Activated CD8-positive, alpha-beta memory T cell treated with anti-CD3 and anti-CD28 coated beads, Interleukin-2, amount 10 ng/mL, durations not matched to agents 7 days and 5 days (primary cell): ENCODE measurements around the gene CRYBA4. TPM values are rescaled to one million over a fixed set of nuclear protein-coding genes. Genes with fewer than 3 reads are reported as not detected.
A peak's percentile ranks its signal among the peaks of the same experiment; 100 is the strongest.

Source experiments
- ATAC-seq: fragments of 150-1000 bp; cut with Tn5 transposase; one replicate; pipeline ENCODE4 v1.10.0; 2021; ENCODE audit warnings: moderate library complexity
- CTCF ChIA-PET: fragments of 350-600 bp; sonication (Branson Sonifier 250); formaldehyde crosslinking; loops from one replicate; lab custom pipeline; 2021; ENCODE audit warnings: antibody characterized with exemption; lab: Charles Lee
- DNase-seq: peaks from one replicate; pipeline ENCODE4 v3.0.0-alpha.2; 2020
- H3K27ac Mint-ChIP-seq: one replicate; pipeline ENCODE4 v1.8.0; 2021; ENCODE audit warnings: mild to moderate bottlenecking, mixed read lengths
- H3K27me3 Mint-ChIP-seq: one replicate; pipeline ENCODE4 v1.8.0; 2021; ENCODE audit warnings: mixed read lengths
- H3K36me3 Mint-ChIP-seq: one replicate; pipeline ENCODE4 v1.8.0; 2021; ENCODE audit warnings: mild to moderate bottlenecking, mixed read lengths
- H3K4me1 Mint-ChIP-seq: one replicate; pipeline ENCODE4 v1.8.0; 2021; ENCODE audit warnings: mixed read lengths
- H3K4me3 Mint-ChIP-seq: one replicate; pipeline ENCODE4 v1.8.0; 2021; ENCODE audit warnings: mild to moderate bottlenecking, moderate library complexity, mixed read lengths
- H3K9me3 Mint-ChIP-seq: one replicate; pipeline ENCODE4 v1.8.0; 2022; ENCODE audit warnings: low read depth, mixed read lengths
- total RNA-seq, 2 experiments: library from RNA; stranded (reverse); gene quantifications; one replicate each; pipeline ENCODE4 v1.2.3, GENCODE V29; 2021

Gene CRYBA4
- total RNA-seq, 2 experiments from 2014 or later: 0.38 TPM; not detected in 1

DNA sequence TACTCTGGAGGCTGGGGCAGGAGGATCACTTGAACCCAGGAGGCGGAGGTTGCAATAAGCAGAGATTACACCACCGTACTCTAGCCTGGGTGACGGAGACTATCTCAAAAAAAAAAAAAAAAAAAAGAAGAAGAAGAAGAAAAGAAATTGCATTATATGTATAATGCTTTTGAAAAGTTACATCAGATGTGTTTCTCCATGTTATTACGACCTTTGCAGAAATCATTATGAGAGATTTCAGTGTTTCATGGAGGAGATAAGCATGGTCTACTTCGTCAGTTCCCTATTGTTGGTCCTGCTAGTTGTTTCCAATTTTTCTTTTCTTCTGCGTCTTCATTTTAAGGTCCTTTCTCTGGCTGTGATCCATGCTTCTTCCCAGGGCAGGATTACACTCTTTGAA is 38.6 kb downstream of the CRYBA4 start:
- ATAC-seq: no peak
- Mint-ChIP-seq H3K4me1 (peaks cover 60% of the 10 kb centered on the region), H3K9me3 (no peaks in the 10 kb centered on the region), H3K27ac (no peak overlapping the region), H3K4me3 (no peak overlapping the region), H3K36me3 (peaks cover 14% of the 10 kb centered on the region), H3K27me3 (no peaks in the 10 kb centered on the region)
- DNase-seq: no peak
- CTCF ChIA-PET: interaction anchor here (0.9 to 1.4 kb wide), 2 partner anchors 10 to 28 kb away, joined by 3 read pairs; no protein-coding TSS in a partner anchor

DNA sequence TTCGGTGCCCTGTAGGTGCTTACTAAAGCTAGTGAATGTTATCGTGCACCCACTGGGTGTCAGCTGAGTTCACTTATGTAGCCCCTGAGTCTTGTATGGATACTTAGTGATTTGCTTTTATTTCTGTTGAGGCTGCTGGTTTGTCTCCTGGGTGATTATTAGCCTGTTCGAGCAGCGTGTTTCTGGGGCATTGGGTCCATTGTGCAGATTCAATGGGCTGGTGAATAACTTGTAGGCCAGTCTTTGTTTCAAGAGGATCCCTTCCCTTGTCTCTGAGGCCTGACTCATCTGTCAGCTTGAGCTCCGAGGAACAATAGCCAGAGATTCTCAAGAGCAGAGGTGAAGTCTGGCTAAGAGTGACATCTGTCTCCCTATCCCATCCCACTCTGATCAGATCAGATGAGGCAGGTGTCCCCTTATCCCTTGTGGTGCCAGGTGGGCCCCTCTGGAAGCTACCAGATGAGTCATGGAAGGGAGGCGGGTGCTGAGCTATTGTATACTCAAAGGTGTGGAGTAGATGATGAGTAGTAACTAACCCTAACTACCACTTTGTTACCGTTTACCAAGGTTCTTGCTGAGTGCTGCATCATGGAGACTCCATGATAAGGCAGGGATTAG is 39.3 kb downstream of the CRYBA4 start:
- ATAC-seq: no peak
- no peak for DNase-seq
- no peak overlapping the region for H3K4me3 Mint-ChIP-seq

GRCh38 chr22:26662160-26662559 is 40.4 kb downstream of the CRYBA4 start:
- DNase-seq: no peak
- no peak overlapping the region for H3K27ac Mint-ChIP-seq
- H3K36me3 Mint-ChIP-seq: peaks cover 17% of the 10 kb centered on the region
- H3K4me1 Mint-ChIP-seq: peaks cover 73% of the 10 kb centered on the region
- ATAC-seq: no peak
- no peaks in the 10 kb centered on the region for H3K9me3 Mint-ChIP-seq
- H3K27me3 Mint-ChIP-seq: no peaks in the 10 kb centered on the region
- CTCF ChIA-PET: interaction anchor here (7.2 kb wide), 1 partner anchor 160 kb away, joined by 69 read pairs; no protein-coding TSS in a partner anchor
- no peak overlapping the region for H3K4me3 Mint-ChIP-seq

More for the DNA sequence above, 39.3 kb downstream of the CRYBA4 start:
- CTCF ChIA-PET: interaction anchor here (0.9 to 7.2 kb wide), 3 partner anchors 11 to 159 kb away, joined by 3 to 69 read pairs (median 3); no protein-coding TSS in a partner anchor
- Mint-ChIP-seq H3K4me1 (peaks cover 67% of the 10 kb centered on the region), H3K27me3 (no peaks in the 10 kb centered on the region), H3K36me3 (peaks cover 16% of the 10 kb centered on the region), H3K27ac (peak overlapping the region; percentile 6), H3K9me3 (no peaks in the 10 kb centered on the region)

DNA sequence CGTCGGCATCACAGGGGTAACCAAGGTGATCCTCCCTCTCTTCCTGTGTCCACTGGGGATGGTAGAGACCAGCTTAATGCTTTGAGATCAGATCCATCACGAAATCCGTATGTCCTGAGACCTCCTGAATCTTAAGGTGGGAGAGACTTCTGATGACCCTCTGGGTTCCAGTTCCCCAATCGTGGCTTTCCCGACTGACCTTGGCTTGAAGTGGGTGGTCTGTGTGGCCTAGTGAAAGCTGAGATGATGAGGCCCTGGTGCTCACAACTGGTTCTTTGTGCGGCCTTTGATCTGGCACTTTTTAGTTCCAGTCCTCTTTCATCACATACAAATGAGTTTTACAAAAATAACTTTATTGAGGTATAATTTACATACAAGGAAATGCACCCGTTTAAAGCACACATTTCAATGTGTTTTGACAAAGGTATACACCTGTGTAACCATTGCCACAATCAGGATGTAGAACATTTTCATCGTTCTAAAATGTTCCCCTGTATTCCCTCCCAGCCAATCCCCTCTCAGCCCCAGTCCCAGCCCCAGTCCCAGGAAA is 41.7 kb downstream of the CRYBA4 start:
- Mint-ChIP-seq H3K4me1 (peaks cover 71% of the 10 kb centered on the region), H3K27me3 (no peaks in the 10 kb centered on the region), H3K9me3 (no peaks in the 10 kb centered on the region), H3K36me3 (peaks cover 21% of the 10 kb centered on the region), H3K4me3 (no peak overlapping the region), H3K27ac (no peak overlapping the region)
- ATAC-seq: no peak
- CTCF ChIA-PET: interaction anchor here (0.8 to 7.2 kb wide), 5 partner anchors 9 to 180 kb away, joined by 3 to 69 read pairs (median 10); partner anchors contain the start of genes HPS4, SRRD and TFIP11
- DNase-seq: no peak

- Mint-ChIP-seq H3K36me3 (peaks cover 28% of the 10 kb centered on the region), H3K4me3 (no peak overlapping the region)
- peak; percentile 14 for ATAC-seq
Observed at GRCh38 chr22:26665813-26666231, 44.1 kb downstream of the CRYBA4 start.

GRCh38 chr22:26667140-26667539 is 45.4 kb downstream of the CRYBA4 start:
- no peak overlapping the region for H3K4me3 Mint-ChIP-seq
- H3K36me3 Mint-ChIP-seq: peaks cover 28% of the 10 kb centered on the region
- CTCF ChIA-PET: interaction anchor here (0.7 to 7.2 kb wide), 3 partner anchors 10 to 180 kb away, joined by 3 to 69 read pairs (median 3); partner anchors contain the start of gene MIAT
- H3K27ac Mint-ChIP-seq: peak overlapping the region; percentile 62
- ATAC-seq (no peak), DNase-seq (no peak)
- no peaks in the 10 kb centered on the region for H3K27me3 Mint-ChIP-seq
- H3K4me1 Mint-ChIP-seq: peaks cover 81% of the 10 kb centered on the region
- H3K9me3 Mint-ChIP-seq: no peaks in the 10 kb centered on the region

More at GRCh38 chr22:26665813-26666231, 44.1 kb downstream of the CRYBA4 start:
- Mint-ChIP-seq H3K4me1 (peaks cover 76% of the 10 kb centered on the region), H3K9me3 (no peaks in the 10 kb centered on the region), H3K27me3 (no peaks in the 10 kb centered on the region), H3K27ac (peak overlapping the region; percentile 86)
- DNase-seq: no peak
- CTCF ChIA-PET: interaction anchor here (0.6 to 7.2 kb wide), 16 partner anchors 9 to 236 kb away, joined by 3 to 69 read pairs (median 4); partner anchors contain the start of genes HPS4, MIAT, SRRD and TPST2

DNA sequence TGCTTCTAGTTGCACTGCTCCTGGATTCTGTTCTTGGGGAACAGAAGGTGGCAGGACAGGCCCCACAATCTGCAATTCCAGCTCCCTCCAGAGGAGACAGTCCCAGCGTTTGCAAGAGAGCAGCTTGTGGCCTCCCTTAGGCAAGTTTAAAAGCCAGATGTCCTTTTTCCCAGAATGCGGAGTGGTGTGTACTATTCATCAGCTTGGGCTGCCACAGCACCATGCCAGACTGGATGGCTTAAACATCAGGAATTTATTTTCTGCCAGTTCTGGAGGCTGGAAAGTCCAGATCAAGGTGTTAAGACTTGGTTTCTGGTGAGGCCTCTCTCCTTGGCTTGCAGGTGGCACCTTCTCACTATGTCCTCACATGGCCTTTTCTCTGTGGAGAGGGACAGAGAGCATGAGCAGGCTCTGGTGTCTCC is 47.3 kb downstream of the CRYBA4 start:
- peaks cover 75% of the 10 kb centered on the region for H3K4me1 Mint-ChIP-seq
- DNase-seq (no peak), ATAC-seq (no peak)
- H3K9me3 Mint-ChIP-seq: no peaks in the 10 kb centered on the region
- H3K27ac Mint-ChIP-seq: peak overlapping the region; percentile 65
- H3K27me3 Mint-ChIP-seq: no peaks in the 10 kb centered on the region
- H3K4me3 Mint-ChIP-seq: no peak overlapping the region
- H3K36me3 Mint-ChIP-seq: peaks cover 21% of the 10 kb centered on the region
- CTCF ChIA-PET: interaction anchor here (0.5 to 1.1 kb wide), 2 partner anchors 10 to 26 kb away, joined by 3 to 4 read pairs; no protein-coding TSS in a partner anchor

GRCh38 chr22:26670459-26670858 is 48.7 kb downstream of the CRYBA4 start:
- H3K36me3 Mint-ChIP-seq: peaks cover 28% of the 10 kb centered on the region
- peak overlapping the region; percentile 93 for H3K4me3 Mint-ChIP-seq
- H3K4me1 Mint-ChIP-seq: peaks cover 75% of the 10 kb centered on the region
- H3K9me3 Mint-ChIP-seq: no peaks in the 10 kb centered on the region
- H3K27me3 Mint-ChIP-seq: no peaks in the 10 kb centered on the region
- no peak for DNase-seq
- H3K27ac Mint-ChIP-seq: peak overlapping the region; percentile 97
- CTCF ChIA-PET: interaction anchor here (0.6 to 3.2 kb wide), 3 partner anchors 13 to 1913 kb away, joined by 4 to 14 read pairs (median 5); partner anchors contain the start of gene MIAT
- ATAC-seq: no peak

DNA sequence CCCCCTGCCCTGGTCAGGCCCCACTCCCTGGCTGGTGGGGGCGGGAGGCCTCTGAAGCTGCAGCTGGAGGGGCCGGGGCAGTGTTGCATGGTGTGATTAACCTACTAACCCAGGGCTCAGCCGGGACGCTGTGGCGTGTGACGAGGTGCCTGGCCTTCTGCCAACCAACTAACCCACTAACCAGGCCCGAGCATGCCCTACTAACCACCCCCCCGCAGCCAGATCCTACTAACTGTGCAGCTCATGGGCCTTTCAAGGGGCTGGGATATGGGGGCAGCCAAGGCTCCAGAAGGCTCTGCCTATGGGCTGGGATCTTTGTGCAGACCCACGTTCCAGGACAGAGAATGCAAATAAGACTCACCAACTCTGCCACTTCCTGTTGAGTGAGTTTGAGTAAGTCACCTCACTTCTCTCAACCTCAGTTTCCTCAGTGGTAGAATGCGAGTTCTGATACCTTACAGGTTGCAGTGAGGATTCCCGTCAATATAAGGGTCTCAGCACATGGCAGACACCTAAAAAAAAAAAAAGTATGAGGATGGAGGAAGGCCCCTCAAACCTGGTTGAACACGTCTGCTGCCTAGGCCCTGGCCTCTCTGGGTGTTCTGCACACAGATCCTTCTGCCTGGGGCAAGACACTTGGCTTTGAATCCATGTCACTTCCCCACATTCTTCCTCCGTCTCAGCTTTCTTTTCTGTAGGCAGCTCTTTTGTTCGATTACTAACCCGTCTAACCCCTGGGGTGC is 49.7 kb downstream of the CRYBA4 start:
- Mint-ChIP-seq H3K36me3 (peaks cover 32% of the 10 kb centered on the region), H3K4me3 (peak overlapping the region; percentile 93), H3K27ac (peak overlapping the region; percentile 97), H3K9me3 (no peaks in the 10 kb centered on the region), H3K4me1 (peaks cover 73% of the 10 kb centered on the region), H3K27me3 (no peaks in the 10 kb centered on the region)
- ATAC-seq (peak; percentile 43), DNase-seq (peak; percentile 87)
- CTCF ChIA-PET: interaction anchor here (1.1 to 3.8 kb wide), 6 partner anchors 14 to 195 kb away, joined by 3 to 17 read pairs (median 6); partner anchors contain the start of genes HPS4, MIAT and SRRD

- Mint-ChIP-seq H3K36me3 (peaks cover 31% of the 10 kb centered on the region), H3K4me1 (peaks cover 70% of the 10 kb centered on the region), H3K9me3 (no peaks in the 10 kb centered on the region), H3K27ac (peak overlapping the region; percentile 97), H3K27me3 (no peaks in the 10 kb centered on the region), H3K4me3 (peak overlapping the region; percentile 93)
- peak; percentile 29 for ATAC-seq
- peak; percentile 63 for DNase-seq
- CTCF ChIA-PET: interaction anchor here (0.8 to 3.8 kb wide), 7 partner anchors 10 to 241 kb away, joined by 3 to 17 read pairs (median 5); partner anchors contain the start of genes HPS4, MIAT and SRRD
Observed at GRCh38 chr22:26672060-26672471, 50.3 kb downstream of the CRYBA4 start.

DNA sequence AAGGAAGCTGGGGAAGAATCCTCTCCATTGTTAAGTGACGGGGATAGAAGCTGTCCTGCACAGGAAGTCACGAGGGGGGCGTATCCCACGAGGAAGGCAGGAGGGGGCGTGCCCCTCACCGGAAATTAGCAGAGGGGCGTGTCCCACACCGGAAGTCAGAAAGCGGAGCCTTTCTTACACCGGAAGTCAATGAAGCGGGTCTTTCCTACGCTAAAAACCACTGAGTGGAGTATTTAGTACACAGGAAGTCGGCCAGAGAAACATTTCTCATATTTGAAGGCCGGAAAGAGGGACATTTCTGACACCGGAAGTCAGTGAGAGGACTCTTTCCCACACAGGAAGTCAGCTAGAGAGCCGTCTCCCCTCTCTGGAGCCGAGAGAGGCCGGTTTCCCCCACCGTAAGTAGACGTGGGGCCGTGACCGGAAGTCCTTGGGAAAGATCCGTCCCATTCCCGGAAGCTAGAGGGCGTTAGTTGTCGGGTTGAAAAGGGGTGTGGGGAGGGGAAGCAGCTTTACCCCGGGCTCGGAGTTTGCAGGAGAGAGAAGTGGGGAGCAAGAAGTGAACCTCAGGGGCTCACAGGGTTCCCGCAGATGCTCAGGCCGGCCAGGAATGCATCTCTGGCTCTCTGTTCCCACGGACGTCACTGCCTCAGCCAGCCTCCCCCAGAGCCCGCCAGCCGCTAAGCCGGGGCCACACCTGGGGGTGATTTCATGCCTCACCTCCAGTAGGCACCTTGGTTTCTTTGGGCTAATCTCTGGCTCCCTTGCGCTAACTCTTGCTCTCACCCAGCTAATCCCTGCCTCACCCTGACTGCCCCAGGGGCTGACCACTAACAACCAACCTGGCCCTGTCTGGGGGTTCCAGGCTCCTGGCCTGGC is 51.1 kb downstream of the CRYBA4 start:
- H3K36me3 Mint-ChIP-seq: peaks cover 27% of the 10 kb centered on the region
- H3K9me3 Mint-ChIP-seq: no peaks in the 10 kb centered on the region
- DNase-seq: peak; percentile 98
- peak; percentile 67 for ATAC-seq
- H3K27me3 Mint-ChIP-seq: no peaks in the 10 kb centered on the region
- peaks cover 70% of the 10 kb centered on the region for H3K4me1 Mint-ChIP-seq
- peak overlapping the region; percentile 93 for H3K4me3 Mint-ChIP-seq
- peak overlapping the region; percentile 97 for H3K27ac Mint-ChIP-seq
- CTCF ChIA-PET: interaction anchor here (0.7 to 3.8 kb wide), 16 partner anchors 8 to 242 kb away, joined by 3 to 17 read pairs (median 4); partner anchors contain the start of genes HPS4, MIAT and SRRD

GRCh38 chr22:26673486-26673885 is 51.7 kb downstream of the CRYBA4 start:
- no peaks in the 10 kb centered on the region for H3K9me3 Mint-ChIP-seq
- H3K4me1 Mint-ChIP-seq: peaks cover 74% of the 10 kb centered on the region
- DNase-seq (peak; percentile 73), ATAC-seq (peak; percentile 3)
- CTCF ChIA-PET: interaction anchor here (0.7 to 3.8 kb wide), 14 partner anchors 8 to 190 kb away, joined by 3 to 17 read pairs (median 4); partner anchors contain the start of genes HPS4, MIAT and SRRD
- peak overlapping the region; percentile 97 for H3K27ac Mint-ChIP-seq
- H3K36me3 Mint-ChIP-seq: peaks cover 27% of the 10 kb centered on the region
- peak overlapping the region; percentile 93 for H3K4me3 Mint-ChIP-seq
- H3K27me3 Mint-ChIP-seq: no peaks in the 10 kb centered on the region
